C4-2B (cell line): ENCODE measurements around the gene CD99L2.

Experiments
- CTCF ChIP-seq: fragments of 450-650 bp; conservative IDR thresholded peaks from 2 replicates; pipeline ENCODE4 v1.5.1; 2017; ENCODE audit warnings: mild to moderate bottlenecking
- ZFX ChIP-seq: fragments of 450-650 bp; IDR thresholded peaks from 2 replicates; pipeline ENCODE4 v1.6.1; 2017

DNA sequence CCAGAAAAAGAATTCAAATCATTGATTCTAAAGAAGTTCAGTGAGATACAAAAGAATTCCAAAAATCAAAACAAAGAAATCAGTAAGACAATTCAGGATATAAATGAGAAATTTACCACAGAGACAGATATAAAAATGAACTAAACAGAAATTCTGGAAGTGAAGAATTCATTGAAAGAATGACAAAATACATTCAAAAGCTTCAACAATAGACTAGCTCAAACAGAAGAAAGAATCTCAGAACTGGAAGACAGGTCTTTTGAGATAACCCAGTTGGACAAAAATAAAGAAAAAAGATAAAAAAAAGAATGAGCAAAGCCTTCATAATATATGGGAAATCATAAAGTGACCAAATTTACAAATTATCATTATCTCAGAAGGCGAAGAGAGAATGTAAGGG is 41.7 kb downstream of the CD99L2 start:
- no peak for TF ChIP-seq CTCF
- no peak for TF ChIP-seq ZFX
